ENCODE results near the gene CCDC18. TPM values are rescaled to one million over a fixed set of nuclear protein-coding genes. Genes with fewer than 3 reads are reported as not detected.

Gene CCDC18
- total and polyA plus RNA-seq, 4 donors: 2.7 to 8.5 (median 7.2) TPM

- 90% methylated on average over 5 of the region's 5 CpGs for WGBS
- Histone ChIP-seq H3K36me3 (ENCODE audit: control insufficient read depth in 4 of 4, insufficient read depth in 3 of 4, low read depth in 1 of 4, low read length in 3 of 4) (no peaks in the 10 kb centered on the region), H3K27ac (ENCODE audit: low read depth in 1 of 2, low read length in 2 of 2) (no peak overlapping the region), H3K4me1 (ENCODE audit: control insufficient read depth in 4 of 4, insufficient read depth in 4 of 4, low read length in 3 of 4) (peaks cover 0 to 7% (median 4%) of the 10 kb centered on the region in 4 donors), H3K4me3 (ENCODE audit: low read depth in 1 of 3, low read length in 3 of 3) (no peak overlapping the region), H3K9me3 (ENCODE audit: control insufficient read depth in 4 of 4, low read length in 3 of 4) (no peaks in the 10 kb centered on the region), H3K9ac (ENCODE audit: low read depth in 1 of 2, low read length in 2 of 2) (no peak overlapping the region), H3K27me3 (ENCODE audit: control insufficient read depth in 4 of 4, insufficient read depth in 4 of 4, low read length in 3 of 4) (no peaks in the 10 kb centered on the region)
- DNase-seq (ENCODE audit: low spot score): no peak
- TF ChIP-seq HNF4G (IDR thresholded peaks at IDR 0.05): no peak
- TF ChIP-seq CTCF (IDR thresholded peaks at IDR 0.05; ENCODE audit: low read depth, low read length, missing input control): no peak
- TF ChIP-seq ATF3 (IDR thresholded peaks at IDR 0.05): no peak
- TF ChIP-seq RXRA (IDR thresholded peaks at IDR 0.05): no peak
- TF ChIP-seq, protein P1, sequence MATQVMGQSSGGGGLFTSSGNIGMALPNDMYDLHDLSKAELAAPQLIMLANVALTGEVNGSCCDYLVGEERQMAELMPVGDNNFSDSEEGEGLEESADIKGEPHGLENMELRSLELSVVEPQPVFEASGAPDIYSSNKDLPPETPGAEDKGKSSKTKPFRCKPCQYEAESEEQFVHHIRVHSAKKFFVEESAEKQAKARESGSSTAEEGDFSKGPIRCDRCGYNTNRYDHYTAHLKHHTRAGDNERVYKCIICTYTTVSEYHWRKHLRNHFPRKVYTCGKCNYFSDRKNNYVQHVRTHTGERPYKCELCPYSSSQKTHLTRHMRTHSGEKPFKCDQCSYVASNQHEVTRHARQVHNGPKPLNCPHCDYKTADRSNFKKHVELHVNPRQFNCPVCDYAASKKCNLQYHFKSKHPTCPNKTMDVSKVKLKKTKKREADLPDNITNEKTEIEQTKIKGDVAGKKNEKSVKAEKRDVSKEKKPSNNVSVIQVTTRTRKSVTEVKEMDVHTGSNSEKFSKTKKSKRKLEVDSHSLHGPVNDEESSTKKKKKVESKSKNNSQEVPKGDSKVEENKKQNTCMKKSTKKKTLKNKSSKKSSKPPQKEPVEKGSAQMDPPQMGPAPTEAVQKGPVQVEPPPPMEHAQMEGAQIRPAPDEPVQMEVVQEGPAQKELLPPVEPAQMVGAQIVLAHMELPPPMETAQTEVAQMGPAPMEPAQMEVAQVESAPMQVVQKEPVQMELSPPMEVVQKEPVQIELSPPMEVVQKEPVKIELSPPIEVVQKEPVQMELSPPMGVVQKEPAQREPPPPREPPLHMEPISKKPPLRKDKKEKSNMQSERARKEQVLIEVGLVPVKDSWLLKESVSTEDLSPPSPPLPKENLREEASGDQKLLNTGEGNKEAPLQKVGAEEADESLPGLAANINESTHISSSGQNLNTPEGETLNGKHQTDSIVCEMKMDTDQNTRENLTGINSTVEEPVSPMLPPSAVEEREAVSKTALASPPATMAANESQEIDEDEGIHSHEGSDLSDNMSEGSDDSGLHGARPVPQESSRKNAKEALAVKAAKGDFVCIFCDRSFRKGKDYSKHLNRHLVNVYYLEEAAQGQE (IDR thresholded peaks at IDR 0.05): no peak
- TF ChIP-seq, protein P2, sequence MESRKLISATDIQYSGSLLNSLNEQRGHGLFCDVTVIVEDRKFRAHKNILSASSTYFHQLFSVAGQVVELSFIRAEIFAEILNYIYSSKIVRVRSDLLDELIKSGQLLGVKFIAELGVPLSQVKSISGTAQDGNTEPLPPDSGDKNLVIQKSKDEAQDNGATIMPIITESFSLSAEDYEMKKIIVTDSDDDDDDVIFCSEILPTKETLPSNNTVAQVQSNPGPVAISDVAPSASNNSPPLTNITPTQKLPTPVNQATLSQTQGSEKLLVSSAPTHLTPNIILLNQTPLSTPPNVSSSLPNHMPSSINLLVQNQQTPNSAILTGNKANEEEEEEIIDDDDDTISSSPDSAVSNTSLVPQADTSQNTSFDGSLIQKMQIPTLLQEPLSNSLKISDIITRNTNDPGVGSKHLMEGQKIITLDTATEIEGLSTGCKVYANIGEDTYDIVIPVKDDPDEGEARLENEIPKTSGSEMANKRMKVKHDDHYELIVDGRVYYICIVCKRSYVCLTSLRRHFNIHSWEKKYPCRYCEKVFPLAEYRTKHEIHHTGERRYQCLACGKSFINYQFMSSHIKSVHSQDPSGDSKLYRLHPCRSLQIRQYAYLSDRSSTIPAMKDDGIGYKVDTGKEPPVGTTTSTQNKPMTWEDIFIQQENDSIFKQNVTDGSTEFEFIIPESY (IDR thresholded peaks at IDR 0.05): no peak
- TF ChIP-seq TAF1 (conservative IDR thresholded peaks at IDR 0.05): no peak
- no peak for TF ChIP-seq FOXA1 (IDR thresholded peaks at IDR 0.05)
- no peak for TF ChIP-seq JUND (IDR thresholded peaks at IDR 0.05)
- no peak for TF ChIP-seq FOXA2 (IDR thresholded peaks at IDR 0.05)
- TF ChIP-seq YY1 (IDR thresholded peaks at IDR 0.05): no peak
- TF ChIP-seq SP1 (IDR thresholded peaks at IDR 0.05): no peak
- TF ChIP-seq NR2F2 (IDR thresholded peaks at IDR 0.05): no peak
- no peak for TF ChIP-seq RAD21 (IDR thresholded peaks at IDR 0.05)
- no peak for TF ChIP-seq EGR1 (IDR thresholded peaks at IDR 0.05; ENCODE audit: low read depth in 2 of 2)
These were observed 121.6 kb downstream of the CCDC18 start for GRCh38 chr1:93302078-93302477.

DNA sequence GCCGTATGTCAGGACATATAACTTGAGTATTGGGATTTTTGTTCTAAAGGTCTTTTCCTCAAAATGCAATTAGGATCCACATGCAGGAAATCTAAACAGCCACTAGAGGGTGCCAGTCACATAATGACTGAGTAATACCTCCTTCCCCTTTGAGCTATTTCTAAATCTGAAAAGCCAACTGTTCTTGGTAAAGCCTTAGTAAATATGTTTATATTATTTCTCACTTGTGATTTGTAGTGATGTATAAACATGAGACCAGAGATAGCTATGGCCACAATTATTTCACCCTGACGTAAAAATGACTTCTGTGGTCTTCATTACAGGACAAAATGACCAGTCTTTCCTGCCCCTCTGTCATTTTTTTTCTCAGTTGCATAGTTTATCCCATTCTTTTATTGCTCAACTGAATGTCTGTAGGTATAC lies 124.2 kb downstream of the CCDC18 start:
- Histone ChIP-seq H3K27me3 (ENCODE audit: control insufficient read depth in 4 of 4, insufficient read depth in 4 of 4, low read length in 3 of 4) (no peaks in the 10 kb centered on the region), H3K36me3 (ENCODE audit: control insufficient read depth in 4 of 4, insufficient read depth in 3 of 4, low read depth in 1 of 4, low read length in 3 of 4) (no peaks in the 10 kb centered on the region), H3K27ac (ENCODE audit: low read depth in 1 of 2, low read length in 2 of 2) (no peak overlapping the region), H3K9me3 (ENCODE audit: control insufficient read depth in 4 of 4, low read length in 3 of 4) (no peaks in the 10 kb centered on the region), H3K4me1 (ENCODE audit: control insufficient read depth in 4 of 4, insufficient read depth in 4 of 4, low read length in 3 of 4) (peaks cover 0 to 7% (median 4%) of the 10 kb centered on the region in 4 donors), H3K9ac (ENCODE audit: low read depth in 1 of 2, low read length in 2 of 2) (no peak overlapping the region), H3K4me3 (ENCODE audit: low read depth in 1 of 3, low read length in 3 of 3) (no peak overlapping the region)
- DNase-seq (ENCODE audit: low spot score): no peak
- whole genome bisulfite sequencing: 25% methylated on average over 2 of the region's 2 CpGs
- TF ChIP-seq CTCF (IDR thresholded peaks at IDR 0.05; ENCODE audit: low read depth, low read length, missing input control): peak; percentile 92
- TF ChIP-seq, protein P3, sequence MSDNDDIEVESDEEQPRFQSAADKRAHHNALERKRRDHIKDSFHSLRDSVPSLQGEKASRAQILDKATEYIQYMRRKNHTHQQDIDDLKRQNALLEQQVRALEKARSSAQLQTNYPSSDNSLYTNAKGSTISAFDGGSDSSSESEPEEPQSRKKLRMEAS (IDR thresholded peaks at IDR 0.05): peak; percentile 16
- TF ChIP-seq RAD21 (IDR thresholded peaks at IDR 0.05): peak; percentile 98
- TF ChIP-seq HNF4A (conservative IDR thresholded peaks at IDR 0.05): no peak
